Keratinocyte (primary cell): ENCODE measurements around the gene CLCA1. TPM values are rescaled to one million over a fixed set of nuclear protein-coding genes. Genes with fewer than 3 reads are reported as not detected.

Source experiments
- DNase-seq: peaks from one replicate; pipeline ENCODE4 v3.0.0-alpha.2; 2011; ENCODE audit warnings: low read depth, missing footprints, low spot score
- FAIRE-seq: peaks from 2 replicates; lab custom pipeline; 2011; peaks lifted over from hg19 to GRCh38; lab: Jason Lieb, UNC
- H2AFZ ChIP-seq: 2 replicates; pipeline ENCODE4 v1.6.0; 2012; ENCODE audit warnings: low read length, control low read depth, inconsistent platforms; ENCODE audit not compliant: control insufficient read depth
- H3K27ac ChIP-seq: 2 replicates; pipeline ENCODE4 v1.5.1; 2011; ENCODE audit warnings: low read length; ENCODE audit not compliant: control insufficient read depth, insufficient read depth
- H3K27me3 ChIP-seq: 3 replicates; pipeline ENCODE4 v1.6.0; 2011; ENCODE audit warnings: low read length; ENCODE audit not compliant: control insufficient read depth, insufficient read depth; ENCODE audit errors: extremely low read depth
- H3K36me3 ChIP-seq, 2 experiments: 2 replicates in 1 of 2; 3 replicates in 1 of 2; pipeline ENCODE4 v1.5.1; 2011; ENCODE audit warnings: low read length in 2 of 2, mild to moderate bottlenecking in 1 of 2; ENCODE audit not compliant: control insufficient read depth in 2 of 2, insufficient read depth in 2 of 2; ENCODE audit errors: extremely low read depth in 1 of 2
- H3K4me1 ChIP-seq: 3 replicates; pipeline ENCODE4 v1.5.1; 2011; ENCODE audit warnings: low read length; ENCODE audit not compliant: control insufficient read depth, insufficient read depth; ENCODE audit errors: extremely low read depth
- H3K4me2 ChIP-seq: 3 replicates; pipeline ENCODE4 v1.6.0; 2011; ENCODE audit warnings: low read depth, low read length; ENCODE audit not compliant: control insufficient read depth, insufficient read depth; ENCODE audit errors: extremely low read depth
- H3K4me3 ChIP-seq, 3 experiments: fragments of 200-600 bp in 1 of 3; sonication (generic) in 1 of 3; 2 replicates in 2 of 3; 3 replicates in 1 of 3; pipeline ENCODE4 v1.5.1; 2011 to 2016; ENCODE audit warnings: low read length in 3 of 3, mild to moderate bottlenecking in 3 of 3, control low read depth in 2 of 3, inconsistent platforms in 1 of 3, low read depth in 1 of 3, mixed read lengths in 1 of 3, mixed run types in 1 of 3, moderate library complexity in 1 of 3; ENCODE audit not compliant: control insufficient read depth in 2 of 3, insufficient read depth in 2 of 3; ENCODE audit errors: extremely low read depth in 1 of 3
- H3K79me2 ChIP-seq: 2 replicates; pipeline ENCODE4 v1.6.0; 2012; ENCODE audit warnings: low read length; ENCODE audit not compliant: control insufficient read depth, insufficient read depth
- H3K9ac ChIP-seq: 3 replicates; pipeline ENCODE4 v1.6.0; 2011; ENCODE audit warnings: low read length; ENCODE audit not compliant: control insufficient read depth, insufficient read depth; ENCODE audit errors: extremely low read depth
- H3K9me1 ChIP-seq: 3 replicates; pipeline ENCODE4 v1.6.0; 2011; ENCODE audit warnings: low read length; ENCODE audit not compliant: control insufficient read depth, insufficient read depth; ENCODE audit errors: extremely low read depth
- H3K9me3 ChIP-seq: 2 replicates; pipeline ENCODE4 v1.5.1; 2012; ENCODE audit warnings: low read depth, low read length; ENCODE audit not compliant: control insufficient read depth
- H4K20me1 ChIP-seq: 3 replicates; pipeline ENCODE4 v1.6.0; 2011; ENCODE audit warnings: low read length; ENCODE audit not compliant: control insufficient read depth, insufficient read depth; ENCODE audit errors: extremely low read depth
- EZH2 ChIP-seq: IDR thresholded peaks from one replicate; pipeline ENCODE4 v1.6.1; 2012; ENCODE audit warnings: inconsistent platforms, mild to moderate bottlenecking, low read length, moderate library complexity
- dilution Hi-C: fragments of 300-500 bp; cut with MboI; formaldehyde crosslinking; loops from one replicate; pipeline ENCODE4 v1.7.0; 2020; ENCODE audit warnings: low sequenced_read_pairs; ENCODE audit not compliant: extremely low pct_ligation_motif_present
- polyA plus RNA-seq, 5 experiments: library from polyadenylated mRNA; depleted of rRNA in 3 of 5; stranded (reverse) in 3 of 5; stranded (forward) in 1 of 5; unstranded in 1 of 5; fragments of >200 nt; gene quantifications; 1 replicate in 1 of 5; 2 replicates in 3 of 5; 3 replicates in 1 of 5; pipeline versions ENCODE4 v1.2.1 to v1.2.3, GENCODE V29; 2011 to 2012; ENCODE audit warnings: missing spikeins in 2 of 5, low read depth in 1 of 5, low replicate concordance in 1 of 5
- TF ChIP-seq, protein P1 (sequence below), 3 experiments: IDR thresholded peaks in 1 of 3; conservative IDR thresholded peaks in 1 of 3; optimal IDR thresholded peaks in 1 of 3; 2 replicates in 2 of 3; 3 replicates in 1 of 3; pipeline versions ENCODE3 to v1.5.1; 2011; ENCODE audit warnings: low read length in 3 of 3, mild to moderate bottlenecking in 3 of 3, moderate library complexity in 2 of 3, control low read depth in 1 of 3, inconsistent platforms in 1 of 3; ENCODE audit not compliant: insufficient read depth in 2 of 3; ENCODE audit errors: extremely low read depth in 1 of 3

The CLCA1 gene
- polyA plus RNA-seq, 1 donor (not counting 4 experiments of a cell fraction or from before 2014, with no cell fraction given): 0.04 TPM

DNA sequence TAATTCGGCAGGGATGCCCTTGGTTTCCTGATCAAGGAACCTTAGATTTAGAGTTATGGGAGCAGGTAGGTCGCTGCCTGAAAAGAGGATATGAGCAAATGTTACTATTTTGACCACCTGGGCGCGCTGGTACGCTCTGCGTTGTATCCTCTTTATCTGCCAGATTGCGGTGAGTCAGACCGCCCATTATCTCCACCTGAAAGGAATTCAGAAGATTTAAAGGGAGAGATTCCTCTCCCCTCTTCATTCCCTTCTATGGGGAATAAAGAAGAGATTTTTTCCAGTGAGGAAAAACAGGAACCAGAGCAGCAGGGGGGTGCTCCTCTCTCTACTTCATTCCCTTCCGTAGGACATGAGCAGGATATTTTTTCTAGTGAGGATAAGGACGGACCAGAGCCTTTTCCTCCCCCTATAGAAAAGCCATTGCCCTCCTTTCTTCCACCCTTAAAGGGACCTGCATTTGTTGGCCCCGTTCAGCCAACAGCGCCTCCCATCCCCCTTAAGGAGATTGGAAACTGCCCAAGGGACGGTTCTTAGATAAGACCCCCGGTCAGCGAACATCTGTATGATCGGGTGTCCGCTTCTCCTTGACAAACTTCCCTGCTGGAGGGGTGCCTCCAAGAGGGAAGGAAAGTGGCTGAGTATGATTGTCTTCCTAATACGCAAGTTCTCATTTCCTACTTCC lies 34.1 kb downstream of the CLCA1 start:
- dilution Hi-C loops: loop anchor here (25.0 kb wide), 1 partner anchor 184 kb away; no protein-coding TSS in a partner anchor
- H2AFZ ChIP-seq: peak overlapping the region; percentile 92
- no peaks in the 10 kb centered on the region for H4K20me1 ChIP-seq
- no peak for TF ChIP-seq EZH2
- TF ChIP-seq, protein P1, sequence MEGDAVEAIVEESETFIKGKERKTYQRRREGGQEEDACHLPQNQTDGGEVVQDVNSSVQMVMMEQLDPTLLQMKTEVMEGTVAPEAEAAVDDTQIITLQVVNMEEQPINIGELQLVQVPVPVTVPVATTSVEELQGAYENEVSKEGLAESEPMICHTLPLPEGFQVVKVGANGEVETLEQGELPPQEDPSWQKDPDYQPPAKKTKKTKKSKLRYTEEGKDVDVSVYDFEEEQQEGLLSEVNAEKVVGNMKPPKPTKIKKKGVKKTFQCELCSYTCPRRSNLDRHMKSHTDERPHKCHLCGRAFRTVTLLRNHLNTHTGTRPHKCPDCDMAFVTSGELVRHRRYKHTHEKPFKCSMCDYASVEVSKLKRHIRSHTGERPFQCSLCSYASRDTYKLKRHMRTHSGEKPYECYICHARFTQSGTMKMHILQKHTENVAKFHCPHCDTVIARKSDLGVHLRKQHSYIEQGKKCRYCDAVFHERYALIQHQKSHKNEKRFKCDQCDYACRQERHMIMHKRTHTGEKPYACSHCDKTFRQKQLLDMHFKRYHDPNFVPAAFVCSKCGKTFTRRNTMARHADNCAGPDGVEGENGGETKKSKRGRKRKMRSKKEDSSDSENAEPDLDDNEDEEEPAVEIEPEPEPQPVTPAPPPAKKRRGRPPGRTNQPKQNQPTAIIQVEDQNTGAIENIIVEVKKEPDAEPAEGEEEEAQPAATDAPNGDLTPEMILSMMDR (optimal IDR thresholded peaks at IDR 0.05 in 1 of 3, IDR thresholded peaks at IDR 0.05 in 1 of 3, conservative IDR thresholded peaks at IDR 0.05 in 1 of 3; ENCODE audit: extremely low read depth in 1 of 3, insufficient read depth in 2 of 3, low read length in 3 of 3): peak; percentile 35 to 57 (median 48)
- H3K36me3 ChIP-seq: no peaks in the 10 kb centered on the region
- no peaks in the 10 kb centered on the region for H3K27me3 ChIP-seq
- no peak overlapping the region for H3K27ac ChIP-seq
- H3K4me3 ChIP-seq: peak overlapping the region in 2 of 3 experiments; percentile 23 to 36
- no peaks in the 10 kb centered on the region for H3K79me2 ChIP-seq
- H3K9me1 ChIP-seq: no peaks in the 10 kb centered on the region
- no peak overlapping the region for H3K9ac ChIP-seq
- DNase-seq (peak; percentile 42), FAIRE-seq (peak; percentile 88)
- H3K4me2 ChIP-seq: peak overlapping the region; percentile 73
- peaks cover 26% of the 10 kb centered on the region for H3K4me1 ChIP-seq
- no peaks in the 10 kb centered on the region for H3K9me3 ChIP-seq

- no peaks in the 10 kb centered on the region for H4K20me1 ChIP-seq
- dilution Hi-C loops: loop anchor here (25.0 kb wide), 1 partner anchor 184 kb away; no protein-coding TSS in a partner anchor
- H3K4me2 ChIP-seq: peak overlapping the region; percentile 73
- peak overlapping the region; percentile 92 for H2AFZ ChIP-seq
- DNase-seq: no peak
- H3K4me1 ChIP-seq: peaks cover 26% of the 10 kb centered on the region
- H3K9me3 ChIP-seq: no peaks in the 10 kb centered on the region
- TF ChIP-seq, protein P1 (optimal IDR thresholded peaks at IDR 0.05 in 1 of 3, IDR thresholded peaks at IDR 0.05 in 1 of 3, conservative IDR thresholded peaks at IDR 0.05 in 1 of 3; ENCODE audit: extremely low read depth in 1 of 3, insufficient read depth in 2 of 3, low read length in 3 of 3): peak in 1 of 3 experiments; percentile 3
- TF ChIP-seq EZH2: no peak
- peak overlapping the region in 1 of 3 experiments; percentile 1 for H3K4me3 ChIP-seq
- FAIRE-seq: no peak
- H3K9me1 ChIP-seq: no peaks in the 10 kb centered on the region
- peak overlapping the region; percentile 26 for H3K9ac ChIP-seq
- no peaks in the 10 kb centered on the region for H3K27me3 ChIP-seq
- H3K27ac ChIP-seq: no peak overlapping the region
- no peaks in the 10 kb centered on the region for H3K36me3 ChIP-seq
- no peaks in the 10 kb centered on the region for H3K79me2 ChIP-seq
Measured at GRCh38 chr1:86503406-86504136, 34.8 kb downstream of the CLCA1 start.
